Gastrocnemius medialis (tissue), 4 donors: ENCODE data around the gene PAK1IP1.

Source experiments
- POLR2A ChIP-seq, 2 donors: fragments of 450-650 bp; IDR thresholded peaks; one replicate each; pipeline ENCODE4 v1.6.1; 2017; ENCODE audit warnings: antibody characterized with exemption in 2 of 2, mild to moderate bottlenecking in 2 of 2, moderate library complexity in 2 of 2
- TF ChIP-seq, protein P1 (sequence below), 5 experiments: fragments of 450-650 bp in 3 of 5; fragments of 200-600 bp in 2 of 5; sonication (generic) in 2 of 5; IDR thresholded peaks in 4 of 5; conservative IDR thresholded peaks in 1 of 5; 1 replicate in 4 of 5; 2 replicates in 1 of 5; pipeline ENCODE4 v1.5.1; 2016 to 2019; ENCODE audit warnings: antibody characterized with exemption in 5 of 5, mild to moderate bottlenecking in 3 of 5, moderate library complexity in 3 of 5

- TF ChIP-seq, protein P1, sequence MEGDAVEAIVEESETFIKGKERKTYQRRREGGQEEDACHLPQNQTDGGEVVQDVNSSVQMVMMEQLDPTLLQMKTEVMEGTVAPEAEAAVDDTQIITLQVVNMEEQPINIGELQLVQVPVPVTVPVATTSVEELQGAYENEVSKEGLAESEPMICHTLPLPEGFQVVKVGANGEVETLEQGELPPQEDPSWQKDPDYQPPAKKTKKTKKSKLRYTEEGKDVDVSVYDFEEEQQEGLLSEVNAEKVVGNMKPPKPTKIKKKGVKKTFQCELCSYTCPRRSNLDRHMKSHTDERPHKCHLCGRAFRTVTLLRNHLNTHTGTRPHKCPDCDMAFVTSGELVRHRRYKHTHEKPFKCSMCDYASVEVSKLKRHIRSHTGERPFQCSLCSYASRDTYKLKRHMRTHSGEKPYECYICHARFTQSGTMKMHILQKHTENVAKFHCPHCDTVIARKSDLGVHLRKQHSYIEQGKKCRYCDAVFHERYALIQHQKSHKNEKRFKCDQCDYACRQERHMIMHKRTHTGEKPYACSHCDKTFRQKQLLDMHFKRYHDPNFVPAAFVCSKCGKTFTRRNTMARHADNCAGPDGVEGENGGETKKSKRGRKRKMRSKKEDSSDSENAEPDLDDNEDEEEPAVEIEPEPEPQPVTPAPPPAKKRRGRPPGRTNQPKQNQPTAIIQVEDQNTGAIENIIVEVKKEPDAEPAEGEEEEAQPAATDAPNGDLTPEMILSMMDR (IDR thresholded peaks at IDR 0.05 in 4 of 5, conservative IDR thresholded peaks at IDR 0.05 in 1 of 5) = no peak
- TF ChIP-seq POLR2A (IDR thresholded peaks at IDR 0.05) = no peak
These were observed 34.9 kb upstream of the PAK1IP1 start for GRCh38 chr6:10659699-10660348.
